Fibroblast of pulmonary artery (primary cell): ENCODE data around the gene LLGL2.

Experiments used
- DNase-seq: peaks from one replicate; pipeline ENCODE4 v3.0.0-alpha.2; 2010; ENCODE audit warnings: low read depth
- H3K4me3 ChIP-seq: replicated peaks from 2 replicates; pipeline ENCODE4 v1.5.1; 2011; ENCODE audit warnings: low read depth, mild to moderate bottlenecking, control low read depth, low read length, moderate library complexity
- CTCF ChIP-seq: IDR thresholded peaks from 2 replicates; pipeline ENCODE4 v1.5.1; 2011; ENCODE audit warnings: mild to moderate bottlenecking, control low read depth, low read length, inconsistent platforms; ENCODE audit errors: missing control alignments

LLGL2 gene

GRCh38 chr17:75488693-75489510 lies 36.6 kb upstream of the LLGL2 start:
- no peak for TF ChIP-seq CTCF
- DNase-seq, result no peak
- no peak overlapping the region for H3K4me3 ChIP-seq

- no peak for DNase-seq
- no peak for TF ChIP-seq CTCF
- no peak overlapping the region for H3K4me3 ChIP-seq
These were observed 36.0 kb upstream of the LLGL2 start for GRCh38 chr17:75489511-75489955.

- no peak for TF ChIP-seq CTCF
- H3K4me3 ChIP-seq, result no peak overlapping the region
These were observed 35.2 kb upstream of the LLGL2 start for GRCh38 chr17:75490173-75490743.

GRCh38 chr17:75490953-75491649 lies 34.4 kb upstream of the LLGL2 start:
- no peak for DNase-seq
- H3K4me3 ChIP-seq, result no peak overlapping the region
- no peak for TF ChIP-seq CTCF

More at GRCh38 chr17:75490173-75490743, 35.2 kb upstream of the LLGL2 start:
- no peak for DNase-seq

GRCh38 chr17:75491680-75492079 lies 33.8 kb upstream of the LLGL2 start:
- TF ChIP-seq CTCF, result no peak
- H3K4me3 ChIP-seq, result no peak overlapping the region
- no peak for DNase-seq

GRCh38 chr17:75492555-75493168 lies 32.8 kb upstream of the LLGL2 start:
- DNase-seq, result no peak
- H3K4me3 ChIP-seq, result no peak overlapping the region
- no peak for TF ChIP-seq CTCF
